Effector memory CD8-positive, alpha-beta T cell (primary cell): Measurements from ENCODE around the gene SLC25A18.

Experiments
- ATAC-seq: fragments of 150-1000 bp; cut with Tn5 transposase; replicated peaks from 2 replicates; pipeline ENCODE4 v1.10.0; 2021; ENCODE audit warnings: mild to moderate bottlenecking, moderate library complexity
- DNase-seq, 3 experiments: peaks; one replicate each; pipeline ENCODE4 v3.0.0; 2021
- H3K27ac Mint-ChIP-seq, 2 donors: one replicate each; pipeline ENCODE4 v1.8.0; 2022; ENCODE audit warnings: mild to moderate bottlenecking in 2 of 2, mixed read lengths in 2 of 2, moderate library complexity in 2 of 2
- H3K27me3 Mint-ChIP-seq, 2 donors: one replicate each; pipeline ENCODE4 v1.8.0; 2022; ENCODE audit warnings: mixed read lengths in 2 of 2
- H3K36me3 Mint-ChIP-seq: one replicate; pipeline ENCODE4 v1.8.0; 2022; ENCODE audit warnings: mild to moderate bottlenecking, moderate library complexity, mixed read lengths; ENCODE audit not compliant: insufficient read depth
- H3K4me1 Mint-ChIP-seq, 2 donors: one replicate each; pipeline ENCODE4 v1.8.0; 2022; ENCODE audit warnings: low read depth in 2 of 2, mixed read lengths in 2 of 2
- H3K4me3 Mint-ChIP-seq, 2 donors: one replicate each; pipeline ENCODE4 v1.8.0; 2022; ENCODE audit warnings: mild to moderate bottlenecking in 2 of 2, mixed read lengths in 2 of 2, moderate library complexity in 2 of 2
- H3K9me3 Mint-ChIP-seq, 2 donors: one replicate each; pipeline ENCODE4 v1.8.0; 2022; ENCODE audit warnings: mixed read lengths in 2 of 2

Gene SLC25A18

GRCh38 chr22:17598318-17598717 lies 35.0 kb downstream of the SLC25A18 start:
- Mint-ChIP-seq H3K27me3 (no peaks in the 10 kb centered on the region), H3K36me3 (peaks cover 79% of the 10 kb centered on the region)
- no peak for ATAC-seq

GRCh38 chr22:17601031-17601430 lies 37.7 kb downstream of the SLC25A18 start:
- no peak for DNase-seq
- Mint-ChIP-seq H3K4me1 (peaks cover 4% of the 10 kb centered on the region in 2 donors), H3K27me3 (no peaks in the 10 kb centered on the region), H3K36me3 (peaks cover 66% of the 10 kb centered on the region), H3K4me3 (no peak overlapping the region), H3K27ac (peak overlapping the region in 1 of 2 donors; percentile 51), H3K9me3 (no peaks in the 10 kb centered on the region)
- no peak for ATAC-seq

More at GRCh38 chr22:17598318-17598717, 35.0 kb downstream of the SLC25A18 start:
- no peak overlapping the region for H3K4me3 Mint-ChIP-seq
- DNase-seq, result no peak
- peak overlapping the region; percentile 31 to 84 for H3K27ac Mint-ChIP-seq
- no peaks in the 10 kb centered on the region for H3K9me3 Mint-ChIP-seq
- H3K4me1 Mint-ChIP-seq, result peaks cover 0 to 4% of the 10 kb centered on the region in 2 donors

- Mint-ChIP-seq H3K9me3 (no peaks in the 10 kb centered on the region), H3K27me3 (no peaks in the 10 kb centered on the region), H3K4me3 (no peak overlapping the region), H3K36me3 (peaks cover 43% of the 10 kb centered on the region), H3K4me1 (peaks cover 0 to 4% of the 10 kb centered on the region in 2 donors), H3K27ac (peak overlapping the region in 1 of 2 donors; percentile 67)
- no peak for DNase-seq
- no peak for ATAC-seq
These were observed 40.4 kb downstream of the SLC25A18 start for GRCh38 chr22:17603668-17604067.

GRCh38 chr22:17606496-17606895 lies 43.2 kb downstream of the SLC25A18 start:
- H3K9me3 Mint-ChIP-seq, result no peaks in the 10 kb centered on the region
- DNase-seq (no peak), ATAC-seq (no peak)
- peaks cover 46% of the 10 kb centered on the region for H3K36me3 Mint-ChIP-seq
- H3K4me1 Mint-ChIP-seq, result peaks cover 0 to 9% of the 10 kb centered on the region in 2 donors
- H3K27me3 Mint-ChIP-seq, result no peaks in the 10 kb centered on the region
- H3K4me3 Mint-ChIP-seq, result no peak overlapping the region
- H3K27ac Mint-ChIP-seq, result peak overlapping the region in 1 of 2 donors; percentile 39

- Mint-ChIP-seq H3K9me3 (no peaks in the 10 kb centered on the region), H3K4me1 (peaks cover 3 to 9% of the 10 kb centered on the region in 2 donors)
- no peak for ATAC-seq
These were observed 44.7 kb downstream of the SLC25A18 start for GRCh38 chr22:17607891-17608521.

GRCh38 chr22:17612057-17612456 lies 48.8 kb downstream of the SLC25A18 start:
- H3K27me3 Mint-ChIP-seq, result no peaks in the 10 kb centered on the region
- peaks cover 86% of the 10 kb centered on the region for H3K36me3 Mint-ChIP-seq
- DNase-seq (no peak), ATAC-seq (no peak)
- H3K4me1 Mint-ChIP-seq, result peaks cover 3 to 5% of the 10 kb centered on the region in 2 donors
- H3K9me3 Mint-ChIP-seq, result no peaks in the 10 kb centered on the region
- no peak overlapping the region for H3K4me3 Mint-ChIP-seq
- H3K27ac Mint-ChIP-seq, result peak overlapping the region; percentile 44 to 63

More at GRCh38 chr22:17607891-17608521, 44.7 kb downstream of the SLC25A18 start:
- no peak overlapping the region for H3K4me3 Mint-ChIP-seq
- no peaks in the 10 kb centered on the region for H3K27me3 Mint-ChIP-seq
- H3K27ac Mint-ChIP-seq, result no peak overlapping the region
- peaks cover 59% of the 10 kb centered on the region for H3K36me3 Mint-ChIP-seq
- no peak for DNase-seq

DNA sequence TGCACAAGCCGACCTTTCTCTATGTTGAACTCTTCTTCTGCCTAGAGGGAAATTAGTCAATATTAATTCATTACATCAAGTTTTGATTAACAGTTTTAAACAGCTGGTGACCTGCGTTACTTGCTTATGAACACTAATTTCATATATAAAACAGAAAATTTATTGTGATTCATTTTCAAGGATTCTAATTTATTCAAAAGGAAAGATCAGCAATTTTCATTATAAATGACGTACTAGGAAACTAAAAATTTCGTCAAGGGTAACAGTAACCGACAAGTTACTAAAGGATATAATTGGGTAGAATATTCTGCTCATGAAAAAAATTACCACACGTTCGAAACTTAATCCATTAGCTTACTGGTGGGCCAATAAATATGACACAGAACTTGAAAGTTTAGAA lies 50.0 kb downstream of the SLC25A18 start:
- H3K27ac Mint-ChIP-seq, result no peak overlapping the region
- no peaks in the 10 kb centered on the region for H3K27me3 Mint-ChIP-seq
- H3K36me3 Mint-ChIP-seq, result peaks cover 98% of the 10 kb centered on the region
- DNase-seq (no peak), ATAC-seq (no peak)
- no peaks in the 10 kb centered on the region for H3K9me3 Mint-ChIP-seq
- H3K4me1 Mint-ChIP-seq, result peaks cover 3 to 5% of the 10 kb centered on the region in 2 donors
- no peak overlapping the region for H3K4me3 Mint-ChIP-seq

- H3K27ac Mint-ChIP-seq, result peak overlapping the region; percentile 99
- H3K36me3 Mint-ChIP-seq, result peaks cover 40% of the 10 kb centered on the region
- peaks cover 16 to 27% of the 10 kb centered on the region in 2 donors for H3K4me1 Mint-ChIP-seq
- no peak for ATAC-seq
- no peak for DNase-seq
- H3K4me3 Mint-ChIP-seq, result peak overlapping the region; percentile 90 to 94
- no peaks in the 10 kb centered on the region for H3K9me3 Mint-ChIP-seq
- H3K27me3 Mint-ChIP-seq, result no peaks in the 10 kb centered on the region
These were observed 64.7 kb downstream of the SLC25A18 start for GRCh38 chr22:17627961-17628405.

DNA sequence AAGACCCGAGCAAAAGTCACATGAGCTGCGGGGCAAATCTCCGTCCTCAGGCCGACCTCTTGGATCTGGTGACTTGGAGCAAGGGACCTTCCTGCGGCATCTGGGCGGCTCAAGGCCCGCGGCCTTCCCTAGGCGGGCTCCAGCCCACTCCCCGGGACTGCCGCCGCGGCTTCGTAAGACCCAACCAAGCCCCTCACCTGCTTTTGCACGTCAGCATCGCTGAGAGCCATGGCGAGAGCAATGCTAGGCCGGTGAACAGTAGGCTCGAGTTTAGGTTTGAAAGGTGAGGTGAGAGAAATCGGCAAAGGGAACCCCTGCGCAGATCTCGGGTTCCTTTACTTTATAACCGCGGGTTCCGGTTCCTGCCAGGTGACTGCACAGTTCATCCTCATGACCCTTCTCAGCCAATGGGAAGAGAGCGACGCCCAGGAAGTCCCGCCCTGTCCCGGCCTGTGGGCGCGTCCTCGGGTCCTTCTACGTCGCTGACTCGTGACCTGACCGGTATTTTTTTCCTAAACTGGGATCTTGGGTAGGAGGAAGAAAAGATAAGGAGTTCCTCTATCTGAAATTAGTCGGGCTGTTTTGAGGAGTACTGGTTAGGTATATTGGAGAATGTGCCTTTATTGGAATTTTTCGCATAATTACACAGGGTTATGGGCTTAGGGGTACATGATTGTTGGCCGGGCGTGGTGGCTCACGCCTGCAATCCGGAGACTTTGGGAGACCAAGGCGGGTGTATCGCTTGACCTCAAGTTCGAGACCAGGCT lies 65.3 kb downstream of the SLC25A18 start, which contains the start of gene ATP6V1E1:
ATP6V1E1 (minus strand) TSS at position 344 of the 767 bp plus-strand sequence; CDS start at position 230, 114 bp downstream.
- Mint-ChIP-seq H3K36me3 (peaks cover 36% of the 10 kb centered on the region), H3K27me3 (no peaks in the 10 kb centered on the region), H3K4me1 (peaks cover 14 to 27% of the 10 kb centered on the region in 2 donors), H3K9me3 (no peaks in the 10 kb centered on the region), H3K4me3 (peak within 1 kb of the TSS; percentile 90 to 94), H3K27ac (peak within 1 kb of the TSS; percentile 99)
- DNase-seq, result peak; percentile 94 to 97 (median 94)
- peak; percentile 100 for ATAC-seq

- Mint-ChIP-seq H3K27ac (peak overlapping the region; percentile 99), H3K27me3 (no peaks in the 10 kb centered on the region), H3K36me3 (peaks cover 36% of the 10 kb centered on the region), H3K4me1 (peaks cover 14 to 22% of the 10 kb centered on the region in 2 donors), H3K9me3 (no peaks in the 10 kb centered on the region), H3K4me3 (peak overlapping the region; percentile 90 to 94)
- ATAC-seq, result no peak
- no peak for DNase-seq
These were observed 65.8 kb downstream of the SLC25A18 start for GRCh38 chr22:17629173-17629489.

GRCh38 chr22:17629641-17630040 lies 66.3 kb downstream of the SLC25A18 start:
- DNase-seq, result no peak
- H3K9me3 Mint-ChIP-seq, result no peaks in the 10 kb centered on the region
- H3K36me3 Mint-ChIP-seq, result peaks cover 33% of the 10 kb centered on the region
- H3K4me1 Mint-ChIP-seq, result peaks cover 13 to 20% of the 10 kb centered on the region in 2 donors
- peak overlapping the region; percentile 46 to 94 for H3K4me3 Mint-ChIP-seq
- ATAC-seq, result no peak
- H3K27me3 Mint-ChIP-seq, result no peaks in the 10 kb centered on the region
- H3K27ac Mint-ChIP-seq, result no peak overlapping the region

DNA sequence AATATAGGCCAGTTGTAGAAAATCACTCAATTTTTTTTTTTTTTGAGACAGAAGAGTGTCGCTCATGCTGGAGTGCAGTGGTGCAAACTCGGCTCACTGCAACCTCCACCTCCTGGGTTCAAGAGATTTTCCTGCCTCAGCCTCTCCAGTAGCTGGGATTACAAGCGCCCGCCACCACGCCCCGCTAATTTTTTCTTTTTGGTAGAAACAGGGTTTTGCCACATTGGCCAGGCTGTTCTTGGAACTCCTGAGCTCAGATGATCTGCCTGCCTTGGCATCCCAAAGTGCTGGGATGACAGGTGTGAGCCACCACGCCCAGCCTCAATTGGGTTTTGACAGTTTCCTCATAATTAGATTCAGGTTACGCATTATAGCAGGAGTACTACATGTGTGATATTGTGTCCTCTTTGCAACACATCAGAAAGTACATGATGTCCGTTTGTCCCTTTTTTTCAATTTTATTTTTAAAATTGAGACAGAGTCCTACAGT lies 67.8 kb downstream of the SLC25A18 start:
- DNase-seq (no peak), ATAC-seq (no peak)
- H3K36me3 Mint-ChIP-seq, result peaks cover 18% of the 10 kb centered on the region
- no peak overlapping the region for H3K4me3 Mint-ChIP-seq
- no peaks in the 10 kb centered on the region for H3K9me3 Mint-ChIP-seq
- H3K4me1 Mint-ChIP-seq, result peaks cover 6 to 9% of the 10 kb centered on the region in 2 donors
- H3K27ac Mint-ChIP-seq, result no peak overlapping the region
- no peaks in the 10 kb centered on the region for H3K27me3 Mint-ChIP-seq

DNA sequence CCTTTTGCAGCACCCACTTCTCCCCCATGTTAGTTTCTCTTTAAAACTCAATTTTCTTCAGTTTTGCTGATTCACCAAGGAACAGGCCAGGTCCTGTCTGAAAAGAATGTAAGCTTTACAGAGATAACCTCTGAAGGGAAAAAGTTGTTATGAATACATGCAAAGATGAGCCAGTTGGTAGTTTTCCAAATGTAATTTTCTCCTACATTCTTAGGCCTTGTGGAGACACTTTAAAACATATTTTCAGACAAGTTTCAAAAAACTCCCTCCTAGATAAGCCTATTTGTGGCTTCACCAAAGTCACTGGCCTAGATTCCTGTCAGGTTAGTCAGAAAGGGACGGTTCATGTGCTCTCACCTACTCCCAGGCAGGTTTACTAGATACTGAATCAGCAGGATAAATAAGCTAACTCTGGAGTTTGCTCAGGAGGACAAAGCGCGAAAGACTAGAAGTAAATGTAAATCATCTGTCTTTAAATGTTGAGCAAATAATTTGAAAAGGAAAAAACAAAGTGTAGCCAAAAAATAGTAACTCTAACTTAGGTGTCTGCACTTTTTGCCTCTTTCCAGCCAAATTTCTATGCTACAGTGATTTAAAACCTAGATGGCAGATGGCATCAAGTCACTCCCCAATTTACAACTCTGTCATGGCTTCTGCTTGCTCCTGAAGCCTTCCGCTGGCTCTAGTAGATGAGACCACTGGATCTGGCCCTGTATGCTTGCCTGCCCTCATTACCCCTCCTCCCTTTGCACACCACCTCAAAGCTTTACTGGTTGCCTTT lies 70.1 kb downstream of the SLC25A18 start:
- no peaks in the 10 kb centered on the region for H3K27me3 Mint-ChIP-seq
- H3K4me1 Mint-ChIP-seq, result peaks cover 11 to 15% of the 10 kb centered on the region in 2 donors
- H3K36me3 Mint-ChIP-seq, result peaks cover 11% of the 10 kb centered on the region
- no peak for ATAC-seq
- DNase-seq, result no peak
- H3K27ac Mint-ChIP-seq, result no peak overlapping the region
- H3K9me3 Mint-ChIP-seq, result no peaks in the 10 kb centered on the region
- H3K4me3 Mint-ChIP-seq, result no peak overlapping the region
